GM13977 (cell line): ENCODE data around the gene OPA1.

Experiments used
- DNase-seq: peaks from one replicate; pipeline ENCODE4 v3.0.0; 2012; ENCODE audit warnings: low spot score
- in situ Hi-C: fragments of 300-500 bp; cut with MboI; formaldehyde crosslinking; loops from one replicate; pipeline ENCODE4 v1.12.0; 2022; ENCODE audit warnings: low sequenced_read_pairs, low pct_unique_long_range_greater_than_20kb, mixed read lengths, inconsistent platforms; ENCODE audit not compliant: unreplicated experiment
- TF ChIP-seq, protein P1 (sequence below): IDR thresholded peaks from 2 replicates; pipeline ENCODE4 v1.5.1; 2012; ENCODE audit warnings: mild to moderate bottlenecking, control low read depth; ENCODE audit not compliant: insufficient read depth; ENCODE audit errors: extremely low read depth, missing control alignments

The OPA1 gene

DNA sequence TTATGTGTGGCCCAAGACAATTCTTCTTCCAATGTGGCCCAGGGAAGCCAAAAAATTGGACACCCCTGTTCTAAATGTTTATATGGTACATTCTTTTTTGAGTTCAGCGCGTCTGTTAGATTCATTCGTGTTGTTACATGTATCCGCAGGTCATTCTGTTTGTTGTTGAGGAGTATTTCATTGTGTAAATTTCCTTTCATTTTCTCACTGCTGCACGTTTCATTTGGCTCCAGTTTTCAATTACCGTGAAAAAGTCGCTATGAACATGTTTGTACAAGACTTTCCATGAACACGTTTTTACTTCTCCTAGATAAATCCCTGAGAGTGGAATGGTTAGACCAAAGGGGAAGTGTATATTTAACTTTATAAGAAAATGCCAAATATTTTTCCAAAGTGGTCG is 7.5 kb upstream of the OPA1 start:
- in situ Hi-C loops, result no loop called here
- DNase-seq, result no peak
- TF ChIP-seq, protein P1, sequence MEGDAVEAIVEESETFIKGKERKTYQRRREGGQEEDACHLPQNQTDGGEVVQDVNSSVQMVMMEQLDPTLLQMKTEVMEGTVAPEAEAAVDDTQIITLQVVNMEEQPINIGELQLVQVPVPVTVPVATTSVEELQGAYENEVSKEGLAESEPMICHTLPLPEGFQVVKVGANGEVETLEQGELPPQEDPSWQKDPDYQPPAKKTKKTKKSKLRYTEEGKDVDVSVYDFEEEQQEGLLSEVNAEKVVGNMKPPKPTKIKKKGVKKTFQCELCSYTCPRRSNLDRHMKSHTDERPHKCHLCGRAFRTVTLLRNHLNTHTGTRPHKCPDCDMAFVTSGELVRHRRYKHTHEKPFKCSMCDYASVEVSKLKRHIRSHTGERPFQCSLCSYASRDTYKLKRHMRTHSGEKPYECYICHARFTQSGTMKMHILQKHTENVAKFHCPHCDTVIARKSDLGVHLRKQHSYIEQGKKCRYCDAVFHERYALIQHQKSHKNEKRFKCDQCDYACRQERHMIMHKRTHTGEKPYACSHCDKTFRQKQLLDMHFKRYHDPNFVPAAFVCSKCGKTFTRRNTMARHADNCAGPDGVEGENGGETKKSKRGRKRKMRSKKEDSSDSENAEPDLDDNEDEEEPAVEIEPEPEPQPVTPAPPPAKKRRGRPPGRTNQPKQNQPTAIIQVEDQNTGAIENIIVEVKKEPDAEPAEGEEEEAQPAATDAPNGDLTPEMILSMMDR, result no peak

DNA sequence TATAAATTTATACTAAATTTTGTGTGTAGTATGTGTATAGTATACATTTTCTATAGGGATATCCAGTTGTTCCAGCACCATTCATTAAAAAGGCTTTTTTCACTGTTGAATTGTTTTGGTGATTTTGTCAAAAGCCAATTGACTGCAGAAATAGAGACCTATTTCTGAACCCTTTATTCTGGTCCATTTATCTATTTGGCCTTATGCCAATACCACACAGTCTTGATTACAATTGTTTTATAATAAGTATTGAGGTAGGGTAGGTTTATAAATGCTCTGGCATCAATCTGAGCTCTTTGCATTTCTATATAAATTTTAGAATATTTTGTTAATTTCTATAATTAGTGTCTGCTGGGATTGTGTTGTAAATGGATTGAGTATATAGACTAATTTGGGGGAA is 6.5 kb upstream of the OPA1 start:
- TF ChIP-seq, protein P1, result no peak
- DNase-seq, result no peak
- in situ Hi-C loops, result no loop called here

DNA sequence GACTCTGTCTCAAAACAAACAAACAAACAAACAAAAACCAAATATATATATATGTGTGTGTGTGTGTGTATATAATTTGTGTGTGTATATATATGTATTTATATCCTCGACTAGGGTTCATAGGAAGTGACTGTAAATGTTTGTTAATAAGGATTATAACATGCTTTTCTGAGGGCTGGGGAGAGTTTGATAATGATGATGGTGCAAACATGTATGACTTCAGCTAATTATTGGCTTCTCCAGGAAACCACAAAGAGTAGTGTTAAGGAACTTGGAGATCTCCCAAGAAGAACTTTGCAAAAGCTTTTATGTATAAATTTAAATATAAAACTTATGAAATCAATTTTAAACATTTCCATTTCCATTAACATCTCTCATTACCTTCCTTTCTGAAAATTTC is 3.9 kb upstream of the OPA1 start:
- no peak for DNase-seq
- TF ChIP-seq, protein P1, result no peak
- in situ Hi-C loops, result no loop called here

DNA sequence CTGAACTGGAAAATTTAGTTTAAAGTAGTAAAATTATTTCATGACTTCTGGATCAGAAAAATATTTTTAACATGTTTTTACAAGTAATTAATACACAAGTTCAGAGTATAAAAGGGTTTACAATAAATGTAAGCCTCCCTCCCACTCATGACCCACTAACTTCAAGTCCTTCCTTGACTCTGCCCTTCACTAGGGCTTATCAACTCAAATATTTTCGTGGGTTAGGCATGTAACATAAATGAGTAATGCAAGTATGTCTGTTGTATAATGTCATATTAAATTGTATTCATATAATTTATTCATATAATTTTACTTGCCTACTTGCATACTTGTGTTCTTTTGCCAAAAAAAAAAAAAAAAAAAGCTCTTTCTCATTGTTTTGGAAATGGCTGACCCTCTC is 3.4 kb upstream of the OPA1 start:
- no peak for DNase-seq
- in situ Hi-C loops, result no loop called here
- TF ChIP-seq, protein P1, result no peak

DNA sequence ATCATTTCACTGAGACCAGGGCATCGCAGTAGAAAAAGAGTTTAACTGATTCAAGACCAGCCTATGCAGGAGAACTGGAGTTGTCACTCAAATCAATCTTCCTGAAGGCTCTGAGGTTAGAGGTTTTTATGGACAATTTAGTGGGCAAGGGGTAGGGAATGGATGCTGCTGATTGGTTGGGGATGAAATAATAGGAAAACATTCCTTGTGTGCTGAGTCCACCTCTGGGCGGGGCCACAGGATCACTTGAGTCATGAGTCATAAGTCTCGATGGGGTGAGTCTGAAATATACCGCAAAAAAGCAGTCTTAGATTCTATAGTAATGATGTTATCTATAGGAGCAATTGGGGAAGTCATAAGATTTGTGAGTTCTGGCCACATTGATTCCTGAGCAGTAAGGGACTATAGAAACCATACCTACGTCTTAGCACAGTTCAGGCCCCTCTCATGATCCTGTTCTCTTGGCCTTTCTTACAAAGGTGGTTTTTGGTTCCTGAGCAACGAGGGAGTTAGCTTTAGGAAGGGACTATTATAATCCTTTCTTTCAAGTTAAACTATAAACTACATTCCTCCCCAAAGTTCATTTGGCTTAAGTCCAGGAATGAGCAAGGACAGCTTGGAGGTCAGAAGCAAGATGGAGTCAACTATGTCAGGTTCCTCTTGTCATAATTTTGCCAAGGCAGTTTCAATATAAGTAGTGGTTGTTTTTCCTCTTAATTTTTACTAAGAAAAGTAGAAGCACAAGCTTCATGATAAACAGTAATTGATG is 2.7 kb upstream of the OPA1 start:
- DNase-seq, result no peak
- in situ Hi-C loops, result no loop called here
- TF ChIP-seq, protein P1, result no peak

DNA sequence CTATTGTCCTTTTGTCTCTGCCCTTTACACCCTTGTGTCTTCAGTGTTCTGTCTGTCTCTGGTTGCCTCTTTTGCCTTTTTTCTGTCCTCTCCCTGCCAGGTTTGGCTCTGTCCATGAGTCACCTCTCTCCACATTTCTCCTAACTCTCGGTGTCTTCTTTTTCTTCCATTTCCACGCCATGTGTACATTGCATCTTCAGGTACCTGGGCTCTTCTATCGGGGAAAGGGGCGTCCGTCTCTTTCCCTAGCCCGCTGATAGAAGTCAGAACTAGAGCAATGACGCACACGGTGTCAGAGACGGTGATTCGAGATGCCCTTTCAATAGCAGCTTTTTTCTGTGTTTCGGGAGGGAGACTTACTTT is 641 bp downstream of the OPA1 start:
- TF ChIP-seq, protein P1, result no peak
- in situ Hi-C loops, result no loop called here
- DNase-seq, result peak; percentile 50
